Thymus (tissue), 11 donors: ENCODE data around the gene HPCAL1. TPM values are rescaled to one million over a fixed set of nuclear protein-coding genes. Genes with fewer than 3 reads are reported as not detected.

Source experiments
- DNase-seq, 9 donors: peaks; one replicate each; pipeline ENCODE4 v3.0.0-alpha.2; 2013; ENCODE audit warnings: low spot score in 9 of 9, low read depth in 6 of 9, missing footprints in 1 of 9
- H3K27ac ChIP-seq, 2 donors: one replicate each; pipeline ENCODE4 v1.5.1; 2013; ENCODE audit warnings: control low read depth in 1 of 2, low read depth in 1 of 2, low read length in 1 of 2, mild to moderate bottlenecking in 1 of 2, moderate library complexity in 1 of 2
- H3K27me3 ChIP-seq, 2 donors: one replicate each; pipeline ENCODE4 v1.5.1; 2013; ENCODE audit warnings: low read length in 1 of 2; ENCODE audit not compliant: control insufficient read depth in 2 of 2, insufficient read depth in 1 of 2
- H3K36me3 ChIP-seq, 2 donors: one replicate each; pipeline ENCODE4 v1.5.1; 2013; ENCODE audit warnings: low read length in 1 of 2, mild to moderate bottlenecking in 1 of 2, moderate library complexity in 1 of 2; ENCODE audit not compliant: control insufficient read depth in 2 of 2, insufficient read depth in 2 of 2
- H3K4me1 ChIP-seq, 2 donors: one replicate each; pipeline ENCODE4 v1.5.1; 2013; ENCODE audit warnings: low read length in 2 of 2; ENCODE audit not compliant: control insufficient read depth in 2 of 2, insufficient read depth in 2 of 2
- H3K4me3 ChIP-seq, 2 donors: one replicate each; pipeline ENCODE4 v1.5.1; 2013; ENCODE audit warnings: low read length in 2 of 2, control low read depth in 1 of 2, mild to moderate bottlenecking in 1 of 2
- H3K9me3 ChIP-seq, 2 donors: one replicate each; pipeline ENCODE4 v1.5.1; 2013; ENCODE audit warnings: low read length in 1 of 2, mild to moderate bottlenecking in 1 of 2; ENCODE audit not compliant: control insufficient read depth in 2 of 2, insufficient read depth in 1 of 2
- WGBS: extraction: QIAGEN DNeasy Blood & Tissue Kit; methylation state at CpG from one replicate; pipeline ENCODE4 v1.1.7; 2013; 5-methylcytosine and 5-hydroxymethylcytosine counted together
- polyA plus RNA-seq: library from polyadenylated mRNA; stranded (reverse); fragments of 200-250 nt; gene quantifications from one replicate; pipeline ENCODE4 v1.2.3, GENCODE V29; 2013
- total RNA-seq: library from RNA; stranded (reverse); fragments of 120-200 nt; gene quantifications from one replicate; pipeline ENCODE4 v1.2.4, GENCODE V29; 2013
- donor health status: healthy.

HPCAL1 gene
- total and polyA plus RNA-seq, 2 donors, result 12.6 to 47.9 TPM

- no peaks in the 10 kb centered on the region for H3K9me3 ChIP-seq
- peaks cover 8 to 10% of the 10 kb centered on the region in 2 donors for H3K4me1 ChIP-seq
- no peaks in the 10 kb centered on the region for H3K27me3 ChIP-seq
- no peak overlapping the region for H3K27ac ChIP-seq
- no peak overlapping the region for H3K4me3 ChIP-seq
- 82% methylated on average over 6 of the region's 6 CpGs for WGBS
- H3K36me3 ChIP-seq, result peaks cover 5 to 15% of the 10 kb centered on the region in 2 donors
- no peak for DNase-seq
These were observed 115.0 kb downstream of the HPCAL1 start for GRCh38 chr2:10417551-10418335.

GRCh38 chr2:10419553-10420257, 117.0 kb downstream of the HPCAL1 start:
- Histone ChIP-seq H3K4me1 (peaks cover 2 to 3% of the 10 kb centered on the region in 2 donors), H3K4me3 (no peak overlapping the region), H3K36me3 (peaks cover 5 to 28% of the 10 kb centered on the region in 2 donors), H3K9me3 (no peaks in the 10 kb centered on the region), H3K27me3 (no peaks in the 10 kb centered on the region), H3K27ac (no peak overlapping the region)
- DNase-seq, result no peak
- 98% methylated on average over 54 of the region's 54 CpGs for WGBS

- 89% methylated on average over 6 of the region's 6 CpGs for WGBS
- no peak overlapping the region for H3K27ac ChIP-seq
- no peak overlapping the region for H3K4me3 ChIP-seq
- H3K36me3 ChIP-seq, result peaks cover 5 to 39% of the 10 kb centered on the region in 2 donors
- H3K27me3 ChIP-seq, result no peaks in the 10 kb centered on the region
- H3K9me3 ChIP-seq, result no peaks in the 10 kb centered on the region
- no peaks in the 10 kb centered on the region for H3K4me1 ChIP-seq
- no peak for DNase-seq
These were observed 119.5 kb downstream of the HPCAL1 start for GRCh38 chr2:10422251-10422650.

- WGBS, result 96% methylated on average over 24 of the region's 24 CpGs
- H3K36me3 ChIP-seq, result peaks cover 5 to 45% of the 10 kb centered on the region in 2 donors
- H3K4me3 ChIP-seq, result no peak overlapping the region
- H3K27me3 ChIP-seq, result no peaks in the 10 kb centered on the region
- no peaks in the 10 kb centered on the region for H3K9me3 ChIP-seq
- DNase-seq, result no peak
- no peaks in the 10 kb centered on the region for H3K4me1 ChIP-seq
- no peak overlapping the region for H3K27ac ChIP-seq
These were observed 120.2 kb downstream of the HPCAL1 start for GRCh38 chr2:10422732-10423399.

GRCh38 chr2:10423400-10423774, 120.7 kb downstream of the HPCAL1 start:
- H3K9me3 ChIP-seq, result no peaks in the 10 kb centered on the region
- DNase-seq, result no peak
- no peak overlapping the region for H3K27ac ChIP-seq
- peaks cover 5 to 45% of the 10 kb centered on the region in 2 donors for H3K36me3 ChIP-seq
- no peak overlapping the region for H3K4me3 ChIP-seq
- 80% methylated on average over 6 of the region's 6 CpGs for WGBS
- H3K4me1 ChIP-seq, result no peaks in the 10 kb centered on the region
- no peaks in the 10 kb centered on the region for H3K27me3 ChIP-seq

GRCh38 chr2:10424051-10424450, 121.3 kb downstream of the HPCAL1 start:
- Histone ChIP-seq H3K27me3 (no peaks in the 10 kb centered on the region), H3K9me3 (no peaks in the 10 kb centered on the region), H3K4me3 (no peak overlapping the region), H3K4me1 (no peaks in the 10 kb centered on the region), H3K36me3 (peaks cover 5 to 45% of the 10 kb centered on the region in 2 donors), H3K27ac (no peak overlapping the region)
- 93% methylated on average over 11 of the region's 11 CpGs for WGBS
- no peak for DNase-seq

GRCh38 chr2:10424916-10425505, 122.3 kb downstream of the HPCAL1 start:
- Histone ChIP-seq H3K9me3 (no peaks in the 10 kb centered on the region), H3K4me1 (no peaks in the 10 kb centered on the region), H3K27me3 (no peaks in the 10 kb centered on the region), H3K36me3 (peaks cover 5 to 41% of the 10 kb centered on the region in 2 donors), H3K4me3 (no peak overlapping the region), H3K27ac (no peak overlapping the region)
- DNase-seq, result no peak
- WGBS, result 90% methylated on average over 8 of the region's 8 CpGs

GRCh38 chr2:10425699-10426098, 123.0 kb downstream of the HPCAL1 start:
- Histone ChIP-seq H3K27ac (no peak overlapping the region), H3K9me3 (no peaks in the 10 kb centered on the region), H3K4me1 (no peaks in the 10 kb centered on the region), H3K27me3 (no peaks in the 10 kb centered on the region), H3K4me3 (no peak overlapping the region), H3K36me3 (peaks cover 5 to 38% of the 10 kb centered on the region in 2 donors)
- 88% methylated on average over 10 of the region's 10 CpGs for WGBS
- DNase-seq, result no peak
